ENCODE data around the gene LST1.

LST1 gene

GRCh38 chr6:31560697-31561058 lies 25.4 kb upstream of the LST1 start:
- no peak for DNase-seq

- no peak for DNase-seq
Observed at GRCh38 chr6:31567531-31568370, 18.3 kb upstream of the LST1 start.

- DNase-seq = no peak
Observed at GRCh38 chr6:31568537-31568961, 17.5 kb upstream of the LST1 start.

DNA sequence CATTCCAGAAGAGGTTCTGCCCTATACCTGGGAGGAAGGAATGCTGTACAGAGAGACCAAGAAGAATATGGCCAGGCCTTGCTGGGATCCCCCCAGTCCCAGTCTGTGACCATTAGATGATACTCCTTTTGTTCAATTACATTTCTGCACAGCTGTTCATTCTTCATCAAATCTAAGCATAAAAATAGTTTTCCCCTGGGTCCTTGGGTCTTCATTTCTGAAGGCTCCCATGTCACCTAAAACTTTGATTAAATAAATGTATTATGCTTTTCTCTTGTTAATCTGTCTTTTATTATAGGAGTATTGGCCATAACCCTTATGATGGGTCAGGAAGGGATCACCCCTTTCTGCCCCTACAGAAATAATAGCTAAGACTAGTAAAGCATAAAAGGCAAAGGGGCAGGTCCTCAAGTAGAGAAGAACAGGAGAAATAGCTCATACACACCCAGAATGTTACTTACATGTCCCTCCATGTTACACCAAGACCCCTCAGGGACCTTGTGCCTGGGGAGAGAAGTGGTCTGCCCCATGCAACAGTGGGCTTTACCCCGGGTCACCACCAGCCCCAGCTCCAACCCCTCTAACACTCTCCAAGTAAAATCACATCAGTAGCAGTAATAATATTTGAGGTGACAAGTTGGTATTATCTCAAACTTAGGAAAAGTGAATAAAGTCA lies 16.1 kb upstream of the LST1 start:
- no peak for DNase-seq

DNA sequence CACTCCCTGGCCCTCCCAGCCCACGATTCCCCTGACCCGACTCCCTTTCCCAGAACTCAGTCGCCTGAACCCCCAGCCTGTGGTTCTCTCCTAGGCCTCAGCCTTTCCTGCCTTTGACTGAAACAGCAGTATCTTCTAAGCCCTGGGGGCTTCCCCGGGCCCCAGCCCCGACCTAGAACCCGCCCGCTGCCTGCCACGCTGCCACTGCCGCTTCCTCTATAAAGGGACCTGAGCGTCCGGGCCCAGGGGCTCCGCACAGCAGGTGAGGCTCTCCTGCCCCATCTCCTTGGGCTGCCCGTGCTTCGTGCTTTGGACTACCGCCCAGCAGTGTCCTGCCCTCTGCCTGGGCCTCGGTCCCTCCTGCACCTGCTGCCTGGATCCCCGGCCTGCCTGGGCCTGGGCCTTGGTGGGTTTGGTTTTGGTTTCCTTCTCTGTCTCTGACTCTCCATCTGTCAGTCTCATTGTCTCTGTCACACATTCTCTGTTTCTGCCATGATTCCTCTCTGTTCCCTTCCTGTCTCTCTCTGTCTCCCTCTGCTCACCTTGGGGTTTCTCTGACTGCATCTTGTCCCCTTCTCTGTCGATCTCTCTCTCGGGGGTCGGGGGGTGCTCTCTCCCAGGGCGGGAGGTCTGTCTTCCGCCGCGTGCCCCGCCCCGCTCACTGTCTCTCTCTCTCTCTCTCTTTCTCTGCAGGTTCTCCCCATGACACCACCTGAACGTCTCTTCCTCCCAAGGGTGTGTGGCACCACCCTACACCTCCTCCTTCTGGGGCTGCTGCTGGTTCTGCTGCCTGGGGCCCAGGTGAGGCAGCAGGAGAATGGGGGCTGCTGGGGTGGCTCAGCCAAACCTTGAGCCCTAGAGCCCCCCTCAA lies 13.8 kb upstream of the LST1 start, which contains the start of gene LTA:
LTA (plus strand) TSS at position 249 of the 871 bp plus-strand sequence; CDS start at position 703, 454 bp downstream.
- no peak for DNase-seq

DNA sequence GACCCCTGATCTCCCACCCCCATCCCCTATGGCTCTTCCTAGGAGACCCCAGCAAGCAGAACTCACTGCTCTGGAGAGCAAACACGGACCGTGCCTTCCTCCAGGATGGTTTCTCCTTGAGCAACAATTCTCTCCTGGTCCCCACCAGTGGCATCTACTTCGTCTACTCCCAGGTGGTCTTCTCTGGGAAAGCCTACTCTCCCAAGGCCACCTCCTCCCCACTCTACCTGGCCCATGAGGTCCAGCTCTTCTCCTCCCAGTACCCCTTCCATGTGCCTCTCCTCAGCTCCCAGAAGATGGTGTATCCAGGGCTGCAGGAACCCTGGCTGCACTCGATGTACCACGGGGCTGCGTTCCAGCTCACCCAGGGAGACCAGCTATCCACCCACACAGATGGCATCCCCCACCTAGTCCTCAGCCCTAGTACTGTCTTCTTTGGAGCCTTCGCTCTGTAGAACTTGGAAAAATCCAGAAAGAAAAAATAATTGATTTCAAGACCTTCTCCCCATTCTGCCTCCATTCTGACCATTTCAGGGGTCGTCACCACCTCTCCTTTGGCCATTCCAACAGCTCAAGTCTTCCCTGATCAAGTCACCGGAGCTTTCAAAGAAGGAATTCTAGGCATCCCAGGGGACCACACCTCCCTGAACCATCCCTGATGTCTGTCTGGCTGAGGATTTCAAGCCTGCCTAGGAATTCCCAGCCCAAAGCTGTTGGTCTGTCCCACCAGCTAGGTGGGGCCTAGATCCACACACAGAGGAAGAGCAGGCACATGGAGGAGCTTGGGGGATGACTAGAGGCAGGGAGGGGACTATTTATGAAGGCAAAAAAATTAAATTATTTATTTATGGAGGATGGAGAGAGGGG lies 12.6 kb upstream of the LST1 start:
- DNase-seq = no peak

DNA sequence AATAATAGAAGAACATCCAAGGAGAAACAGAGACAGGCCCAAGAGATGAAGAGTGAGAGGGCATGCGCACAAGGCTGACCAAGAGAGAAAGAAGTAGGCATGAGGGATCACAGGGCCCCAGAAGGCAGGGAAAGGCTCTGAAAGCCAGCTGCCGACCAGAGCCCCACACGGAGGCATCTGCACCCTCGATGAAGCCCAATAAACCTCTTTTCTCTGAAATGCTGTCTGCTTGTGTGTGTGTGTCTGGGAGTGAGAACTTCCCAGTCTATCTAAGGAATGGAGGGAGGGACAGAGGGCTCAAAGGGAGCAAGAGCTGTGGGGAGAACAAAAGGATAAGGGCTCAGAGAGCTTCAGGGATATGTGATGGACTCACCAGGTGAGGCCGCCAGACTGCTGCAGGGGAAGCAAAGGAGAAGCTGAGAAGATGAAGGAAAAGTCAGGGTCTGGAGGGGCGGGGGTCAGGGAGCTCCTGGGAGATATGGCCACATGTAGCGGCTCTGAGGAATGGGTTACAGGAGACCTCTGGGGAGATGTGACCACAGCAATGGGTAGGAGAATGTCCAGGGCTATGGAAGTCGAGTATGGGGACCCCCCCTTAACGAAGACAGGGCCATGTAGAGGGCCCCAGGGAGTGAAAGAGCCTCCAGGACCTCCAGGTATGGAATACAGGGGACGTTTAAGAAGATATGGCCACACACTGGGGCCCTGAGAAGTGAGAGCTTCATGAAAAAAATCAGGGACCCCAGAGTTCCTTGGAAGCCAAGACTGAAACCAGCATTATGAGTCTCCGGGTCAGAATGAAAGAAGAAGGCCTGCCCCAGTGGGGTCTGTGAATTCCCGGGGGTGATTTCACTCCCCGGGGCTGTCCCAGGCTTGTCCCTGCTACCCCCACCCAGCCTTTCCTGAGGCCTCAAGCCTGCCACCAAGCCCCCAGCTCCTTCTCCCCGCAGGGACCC lies 11.7 kb upstream of the LST1 start:
- no peak for DNase-seq

DNA sequence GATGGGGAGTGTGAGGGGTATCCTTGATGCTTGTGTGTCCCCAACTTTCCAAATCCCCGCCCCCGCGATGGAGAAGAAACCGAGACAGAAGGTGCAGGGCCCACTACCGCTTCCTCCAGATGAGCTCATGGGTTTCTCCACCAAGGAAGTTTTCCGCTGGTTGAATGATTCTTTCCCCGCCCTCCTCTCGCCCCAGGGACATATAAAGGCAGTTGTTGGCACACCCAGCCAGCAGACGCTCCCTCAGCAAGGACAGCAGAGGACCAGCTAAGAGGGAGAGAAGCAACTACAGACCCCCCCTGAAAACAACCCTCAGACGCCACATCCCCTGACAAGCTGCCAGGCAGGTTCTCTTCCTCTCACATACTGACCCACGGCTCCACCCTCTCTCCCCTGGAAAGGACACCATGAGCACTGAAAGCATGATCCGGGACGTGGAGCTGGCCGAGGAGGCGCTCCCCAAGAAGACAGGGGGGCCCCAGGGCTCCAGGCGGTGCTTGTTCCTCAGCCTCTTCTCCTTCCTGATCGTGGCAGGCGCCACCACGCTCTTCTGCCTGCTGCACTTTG lies 10.7 kb upstream of the LST1 start, which contains the start of gene TNF:
TNF (plus strand) TSS at position 231 of the 567 bp plus-strand sequence; CDS start at position 408, 177 bp downstream.
- DNase-seq = peak in 1 of 2 experiments; percentile 11

GRCh38 chr6:31575952-31576685 lies 10.0 kb upstream of the LST1 start:
- no peak for DNase-seq

- no peak for DNase-seq
Observed at GRCh38 chr6:31576897-31577578, 9.0 kb upstream of the LST1 start.

- DNase-seq = no peak
Observed at GRCh38 chr6:31577579-31577966, 8.5 kb upstream of the LST1 start.

DNA sequence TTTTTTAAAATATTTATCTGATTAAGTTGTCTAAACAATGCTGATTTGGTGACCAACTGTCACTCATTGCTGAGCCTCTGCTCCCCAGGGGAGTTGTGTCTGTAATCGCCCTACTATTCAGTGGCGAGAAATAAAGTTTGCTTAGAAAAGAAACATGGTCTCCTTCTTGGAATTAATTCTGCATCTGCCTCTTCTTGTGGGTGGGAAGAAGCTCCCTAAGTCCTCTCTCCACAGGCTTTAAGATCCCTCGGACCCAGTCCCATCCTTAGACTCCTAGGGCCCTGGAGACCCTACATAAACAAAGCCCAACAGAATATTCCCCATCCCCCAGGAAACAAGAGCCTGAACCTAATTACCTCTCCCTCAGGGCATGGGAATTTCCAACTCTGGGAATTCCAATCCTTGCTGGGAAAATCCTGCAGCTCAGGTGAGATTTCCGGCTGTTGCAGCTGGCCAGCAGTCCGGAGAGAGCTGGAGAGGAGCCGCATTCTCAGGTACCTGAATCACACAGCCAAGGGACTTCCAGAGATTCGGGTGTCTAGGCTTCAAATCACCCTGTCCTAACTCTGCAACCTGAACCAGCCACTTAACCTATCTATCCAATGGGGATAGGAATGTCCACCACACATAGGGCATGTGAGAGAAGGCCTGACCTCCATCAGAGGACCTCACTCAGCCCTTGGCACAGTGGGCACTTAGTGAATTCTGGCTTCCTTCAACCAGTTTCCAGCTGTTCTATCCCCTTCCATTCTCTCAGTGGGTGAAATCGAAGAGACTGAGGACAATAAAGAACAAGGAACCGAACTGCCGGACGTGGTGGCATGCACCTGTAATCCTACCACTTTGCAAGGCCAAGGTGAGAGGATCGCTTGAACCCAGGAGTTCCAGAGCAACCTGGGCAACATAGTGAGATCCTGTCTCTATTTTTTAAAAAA lies 7.6 kb upstream of the LST1 start:
- no peak for DNase-seq

GRCh38 chr6:31579119-31579505 lies 7.0 kb upstream of the LST1 start:
- no peak for DNase-seq

- no peak for DNase-seq
Observed at GRCh38 chr6:31579546-31580437, 6.3 kb upstream of the LST1 start.

GRCh38 chr6:31580438-31580740 lies 5.7 kb upstream of the LST1 start:
- DNase-seq = no peak

- peak; percentile 47 to 90 for DNase-seq
Observed at GRCh38 chr6:31580807-31581433, 5.2 kb upstream of the LST1 start.

Measured in NCI-H526 (cell line).